ENCODE results near the gene TUBGCP3.

TUBGCP3 gene

DNA sequence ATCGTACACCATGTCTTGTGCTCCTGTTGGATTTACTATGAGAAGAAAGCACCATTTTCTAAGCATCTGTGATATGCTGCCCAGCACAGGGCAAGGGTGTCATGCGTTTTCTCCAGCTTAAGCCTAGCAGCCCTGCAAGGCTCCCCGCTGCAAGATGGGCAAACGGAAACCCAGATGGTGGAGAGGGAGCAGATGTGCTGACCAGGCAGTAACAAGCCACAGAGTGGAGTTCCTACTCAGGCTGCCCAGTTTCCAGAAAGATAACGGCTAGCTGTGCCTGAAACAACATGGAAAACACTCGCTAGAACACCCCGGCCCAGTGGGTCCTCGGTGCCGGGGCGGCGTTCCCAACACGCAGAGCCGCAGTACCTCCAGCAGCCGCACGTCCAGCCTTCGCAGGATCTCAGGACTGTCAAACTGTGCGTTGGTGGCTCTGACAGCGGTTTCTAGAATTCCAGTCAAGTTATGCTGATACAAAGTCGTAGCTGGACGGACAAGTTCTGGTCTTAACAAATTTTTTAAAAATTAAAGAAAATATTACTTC lies 68.4 kb downstream of the TUBGCP3 start:
- TF ChIP-seq, protein P1, sequence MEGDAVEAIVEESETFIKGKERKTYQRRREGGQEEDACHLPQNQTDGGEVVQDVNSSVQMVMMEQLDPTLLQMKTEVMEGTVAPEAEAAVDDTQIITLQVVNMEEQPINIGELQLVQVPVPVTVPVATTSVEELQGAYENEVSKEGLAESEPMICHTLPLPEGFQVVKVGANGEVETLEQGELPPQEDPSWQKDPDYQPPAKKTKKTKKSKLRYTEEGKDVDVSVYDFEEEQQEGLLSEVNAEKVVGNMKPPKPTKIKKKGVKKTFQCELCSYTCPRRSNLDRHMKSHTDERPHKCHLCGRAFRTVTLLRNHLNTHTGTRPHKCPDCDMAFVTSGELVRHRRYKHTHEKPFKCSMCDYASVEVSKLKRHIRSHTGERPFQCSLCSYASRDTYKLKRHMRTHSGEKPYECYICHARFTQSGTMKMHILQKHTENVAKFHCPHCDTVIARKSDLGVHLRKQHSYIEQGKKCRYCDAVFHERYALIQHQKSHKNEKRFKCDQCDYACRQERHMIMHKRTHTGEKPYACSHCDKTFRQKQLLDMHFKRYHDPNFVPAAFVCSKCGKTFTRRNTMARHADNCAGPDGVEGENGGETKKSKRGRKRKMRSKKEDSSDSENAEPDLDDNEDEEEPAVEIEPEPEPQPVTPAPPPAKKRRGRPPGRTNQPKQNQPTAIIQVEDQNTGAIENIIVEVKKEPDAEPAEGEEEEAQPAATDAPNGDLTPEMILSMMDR (IDR thresholded peaks at IDR 0.05; ENCODE audit: control insufficient read depth, extremely low read depth, insufficient read depth): no peak
- no peak for DNase-seq (ENCODE audit: low read depth)
- H3K4me3 ChIP-seq (ENCODE audit: low read depth, low read length): no peak overlapping the region

DNA sequence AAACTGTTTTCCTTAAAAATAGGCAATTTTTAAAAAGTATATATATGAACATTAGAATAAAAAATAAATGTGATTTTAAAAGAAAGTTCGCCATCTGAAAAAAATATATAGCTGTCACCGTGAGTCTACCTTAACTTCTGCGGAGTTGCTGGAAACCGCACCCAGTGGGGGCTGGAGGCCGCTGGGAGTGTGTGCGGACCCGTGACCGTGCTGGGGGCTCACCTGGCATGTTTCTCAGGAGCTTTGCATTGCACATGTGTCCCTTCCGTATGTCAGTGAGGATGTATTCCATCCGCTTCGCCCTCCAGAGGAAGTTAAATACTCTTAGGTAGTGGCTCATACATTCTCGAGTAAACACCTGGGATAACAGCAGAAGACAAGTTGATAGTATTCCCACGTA lies 71.7 kb downstream of the TUBGCP3 start:
- DNase-seq (ENCODE audit: low read depth): no peak
- TF ChIP-seq, protein P1 (IDR thresholded peaks at IDR 0.05; ENCODE audit: control insufficient read depth, extremely low read depth, insufficient read depth): no peak
- H3K4me3 ChIP-seq (ENCODE audit: low read depth, low read length): no peak overlapping the region

DNA sequence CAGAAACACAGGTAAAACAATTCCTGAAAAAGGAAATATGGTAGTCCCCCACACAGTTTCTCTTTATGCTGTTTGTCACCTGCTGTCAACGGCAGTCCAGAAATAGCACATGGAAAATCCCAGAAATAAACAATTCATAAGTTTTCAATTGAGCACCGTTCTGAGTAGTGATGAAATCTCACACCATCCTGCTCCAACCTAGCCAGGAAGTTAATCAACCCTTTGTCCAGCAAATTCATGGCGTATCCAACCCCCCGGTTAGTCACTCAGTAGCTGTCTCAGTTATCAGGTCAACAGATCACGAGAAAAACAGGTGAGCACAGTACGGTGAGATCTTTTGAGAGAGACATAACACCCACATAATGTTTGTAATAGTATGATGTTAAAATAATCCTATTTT lies 74.2 kb downstream of the TUBGCP3 start:
- TF ChIP-seq, protein P1 (IDR thresholded peaks at IDR 0.05; ENCODE audit: control insufficient read depth, extremely low read depth, insufficient read depth): no peak
- no peak overlapping the region for H3K4me3 ChIP-seq (ENCODE audit: low read depth, low read length)
- DNase-seq (ENCODE audit: low read depth): no peak

DNA sequence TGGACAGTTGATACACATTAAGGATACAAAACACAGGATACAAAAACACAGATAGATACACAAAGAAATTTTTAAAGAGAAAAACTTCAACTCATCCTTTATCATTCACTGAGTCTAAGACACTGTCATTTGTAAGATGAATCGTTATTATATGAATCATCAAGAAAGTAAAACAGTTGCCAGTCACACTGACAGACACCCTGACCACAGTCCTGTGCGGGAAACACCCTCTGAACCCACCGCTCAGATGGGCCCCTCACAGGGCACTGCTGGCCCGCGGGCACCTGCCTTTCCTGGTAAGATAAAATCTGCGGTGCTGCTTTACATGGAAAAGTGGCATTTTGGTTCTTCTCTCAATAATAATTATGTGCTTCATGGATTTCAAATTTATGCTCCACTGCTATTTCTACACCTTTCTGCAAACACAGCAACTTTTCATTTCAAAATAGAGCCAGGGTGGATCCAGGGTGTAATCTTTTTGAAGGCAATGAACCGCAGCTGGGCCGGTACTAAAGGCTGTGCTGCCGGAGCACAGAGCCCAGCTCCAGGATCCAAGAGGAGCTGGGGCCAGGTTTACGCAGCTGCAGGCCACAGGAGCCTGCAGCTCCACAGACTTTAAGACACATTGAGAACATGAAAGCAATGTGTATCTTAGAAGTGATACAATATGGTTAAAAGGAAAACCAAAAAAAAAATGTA lies 76.8 kb downstream of the TUBGCP3 start:
- DNase-seq (ENCODE audit: low read depth): no peak
- H3K4me3 ChIP-seq (ENCODE audit: low read depth, low read length): no peak overlapping the region
- TF ChIP-seq, protein P1 (IDR thresholded peaks at IDR 0.05; ENCODE audit: control insufficient read depth, extremely low read depth, insufficient read depth): no peak

DNA sequence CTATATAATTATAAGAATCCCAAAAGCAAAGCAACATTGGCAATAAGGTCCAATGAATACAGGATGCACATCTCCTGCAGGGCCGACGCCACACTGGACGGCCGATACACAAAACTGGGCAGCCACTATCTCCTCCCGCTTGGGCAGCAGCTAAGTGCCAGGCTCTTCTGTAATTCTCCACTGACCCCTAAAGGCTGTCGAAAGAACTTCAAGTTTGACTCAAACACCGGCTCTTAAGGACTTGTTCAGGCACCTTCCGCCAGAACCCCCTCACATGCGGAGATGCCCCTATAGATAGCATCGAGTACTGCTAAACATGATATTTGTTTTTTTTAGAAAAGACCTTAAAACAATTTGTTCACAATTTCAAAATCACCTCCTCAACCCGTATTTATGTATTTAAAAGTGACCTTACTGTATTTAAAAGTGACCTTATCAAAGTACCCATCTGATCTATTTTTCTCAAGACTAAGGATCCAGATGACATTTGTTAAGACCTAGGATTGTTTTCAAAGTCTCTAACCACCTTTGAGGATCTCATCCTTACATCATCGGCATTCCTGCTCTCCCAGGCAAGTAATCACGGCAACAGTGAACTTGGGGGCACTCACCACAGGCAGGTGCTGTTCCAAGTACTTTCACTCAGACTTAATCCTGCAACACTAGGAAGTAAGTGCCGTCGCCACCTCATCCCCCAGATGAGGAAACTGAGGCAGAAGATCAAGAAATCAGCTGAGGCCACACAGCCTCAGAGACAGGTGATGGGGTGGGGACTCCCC lies 77.8 kb downstream of the TUBGCP3 start:
- no peak overlapping the region for H3K4me3 ChIP-seq (ENCODE audit: low read depth, low read length)
- peak; percentile 61 for DNase-seq (ENCODE audit: low read depth)
- TF ChIP-seq, protein P1 (IDR thresholded peaks at IDR 0.05; ENCODE audit: control insufficient read depth, extremely low read depth, insufficient read depth): peak; percentile 64

DNA sequence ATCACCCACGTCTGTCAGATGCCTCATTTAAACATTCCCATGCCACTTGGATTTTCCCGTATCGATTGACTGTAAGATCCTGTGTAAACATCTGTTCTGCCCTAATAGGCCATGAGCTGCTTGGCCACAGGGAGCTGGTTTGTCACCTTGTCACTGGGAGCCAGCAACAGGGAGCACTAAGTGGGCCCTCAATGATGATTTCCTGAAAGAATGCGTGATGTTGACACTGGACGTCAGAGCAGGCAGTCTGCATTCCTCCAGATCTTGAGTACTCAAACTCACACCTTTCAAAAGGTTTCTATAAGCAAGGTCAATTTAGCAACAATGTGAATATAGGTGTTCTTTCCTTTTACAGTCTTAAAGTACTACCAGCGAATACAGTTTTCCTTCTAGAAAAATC lies 78.8 kb downstream of the TUBGCP3 start:
- H3K4me3 ChIP-seq (ENCODE audit: low read depth, low read length): no peak overlapping the region
- TF ChIP-seq, protein P1 (IDR thresholded peaks at IDR 0.05; ENCODE audit: control insufficient read depth, extremely low read depth, insufficient read depth): no peak
- DNase-seq (ENCODE audit: low read depth): no peak

All from LNCaP clone FGC (cell line).